GM12874 (cell line): ENCODE results near the gene RHPN2.

Experiments
- CTCF ChIP-seq: IDR thresholded peaks from 2 replicates; pipeline ENCODE4 v1.5.1; 2011; ENCODE audit warnings: low read depth, mild to moderate bottlenecking, control low read depth, low read length, moderate library complexity; ENCODE audit not compliant: insufficient read depth

RHPN2 gene

DNA sequence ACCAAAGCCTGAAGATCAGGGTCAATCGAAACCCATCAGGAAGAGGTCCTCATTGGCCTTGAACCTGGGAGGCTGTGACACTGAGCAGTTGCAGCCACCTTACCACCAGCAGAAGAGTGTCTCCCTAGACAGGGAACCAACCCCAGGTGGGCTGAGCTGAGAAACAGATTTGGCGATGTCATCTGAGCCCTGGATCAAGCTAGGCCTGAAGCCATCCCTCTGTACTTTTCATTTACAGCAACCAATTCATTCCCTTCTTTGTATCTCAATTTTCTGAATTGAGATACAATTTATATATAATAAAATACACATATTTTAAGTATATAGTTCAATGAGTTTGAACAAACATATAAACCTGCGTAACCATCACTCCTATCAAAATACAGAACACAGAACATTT, 14.6 kb downstream of the RHPN2 start:
- no peak for TF ChIP-seq CTCF

DNA sequence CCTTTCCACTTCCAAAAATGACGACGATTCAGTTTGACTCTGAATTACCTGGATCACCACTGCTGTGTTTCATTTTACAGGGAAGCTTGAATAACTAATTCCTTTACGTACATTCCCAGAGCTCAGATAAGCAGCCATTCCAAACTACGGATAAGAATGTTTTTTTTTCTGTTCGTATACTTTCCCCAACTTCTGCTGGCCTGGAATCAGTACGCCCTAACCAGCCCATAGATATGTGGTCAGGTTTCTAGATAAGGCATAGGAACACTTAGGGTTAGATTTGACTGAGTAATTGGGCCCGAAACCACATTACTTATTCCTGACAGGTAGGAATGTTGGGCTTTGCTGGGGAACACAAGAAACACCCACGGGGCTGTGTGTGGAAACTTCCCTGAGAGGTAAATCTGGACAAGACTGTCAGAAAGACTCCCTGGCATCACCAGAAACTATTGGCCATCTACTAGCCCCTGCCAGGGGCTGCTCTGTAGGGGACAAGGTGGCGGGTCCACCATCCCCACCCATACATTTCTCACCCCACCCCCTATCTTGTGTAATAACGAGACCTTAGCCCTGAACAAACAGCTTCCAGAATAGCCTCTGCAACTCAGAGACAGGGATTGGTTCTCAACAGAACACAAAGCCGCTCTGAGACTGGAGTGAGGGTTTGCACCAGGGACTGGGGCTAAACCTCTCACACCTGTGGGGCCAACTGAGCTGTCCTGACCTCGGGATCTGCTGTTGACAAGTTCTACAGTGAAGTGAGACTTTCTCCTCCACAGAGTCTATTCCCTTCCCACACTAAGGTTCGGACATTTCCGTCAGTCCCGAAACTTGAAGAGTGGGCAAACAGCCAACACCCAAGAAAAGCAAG, 15.6 kb downstream of the RHPN2 start:
- TF ChIP-seq CTCF = no peak

DNA sequence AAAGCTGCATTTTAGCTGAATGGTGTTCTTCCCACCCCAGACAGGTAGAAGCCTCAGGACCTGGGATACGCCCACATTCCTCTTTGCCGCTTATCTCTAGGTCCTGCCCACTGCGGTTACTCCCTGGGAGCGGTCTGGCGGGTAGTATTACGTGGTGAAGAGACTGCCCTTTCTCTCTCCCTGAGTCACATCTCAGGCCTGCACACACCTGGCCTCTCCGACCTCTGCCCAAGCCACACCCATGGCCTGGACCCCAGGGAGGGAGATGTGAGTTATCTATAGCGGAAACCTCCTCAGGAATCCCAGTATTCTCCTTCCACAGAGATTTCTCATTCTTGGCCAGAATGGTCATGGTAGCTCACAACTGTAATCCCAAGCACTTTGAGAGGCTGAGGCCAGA, 17.3 kb downstream of the RHPN2 start:
- no peak for TF ChIP-seq CTCF

DNA sequence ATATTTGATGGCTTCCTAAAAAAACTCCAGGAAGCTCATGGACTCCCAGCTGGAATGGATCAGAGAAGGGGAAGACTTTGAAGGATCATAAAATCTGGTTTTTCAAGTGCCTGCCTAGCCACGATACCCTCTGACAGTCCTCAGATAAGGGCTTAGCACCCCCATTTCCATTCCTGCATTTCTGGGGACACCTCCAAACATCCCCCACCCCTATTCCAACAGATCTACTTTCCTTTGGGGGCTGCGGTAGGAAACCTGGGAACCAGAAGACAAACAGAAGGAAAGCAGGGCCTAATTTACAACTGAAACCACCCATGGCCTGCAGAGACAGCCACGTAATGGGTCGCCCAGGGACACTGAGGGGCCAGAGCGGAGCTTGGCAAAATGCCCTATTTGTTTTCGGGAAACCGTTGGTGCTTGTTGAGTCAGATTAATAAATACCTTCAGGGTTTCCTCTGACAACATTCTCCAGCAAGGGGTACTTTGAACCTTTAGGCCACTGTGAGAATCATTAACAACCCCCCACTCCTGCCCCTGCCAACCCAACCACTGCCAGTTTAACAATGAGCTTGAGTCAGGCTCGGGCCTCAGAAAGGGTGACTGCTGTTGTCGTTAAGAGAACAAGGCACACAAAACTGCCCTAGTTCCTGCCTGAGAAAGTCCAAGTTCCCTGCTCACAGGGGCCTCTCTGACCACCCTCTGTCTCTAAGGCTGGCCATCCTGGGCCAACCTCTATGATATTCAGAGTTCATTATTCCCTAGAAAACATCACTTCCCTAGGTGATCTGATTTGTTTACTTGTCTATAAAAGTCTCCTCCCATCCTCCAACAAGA, 23.5 kb downstream of the RHPN2 start:
- no peak for TF ChIP-seq CTCF

GRCh38 chr19:33039815-33040214, 24.9 kb downstream of the RHPN2 start:
- TF ChIP-seq CTCF = no peak

DNA sequence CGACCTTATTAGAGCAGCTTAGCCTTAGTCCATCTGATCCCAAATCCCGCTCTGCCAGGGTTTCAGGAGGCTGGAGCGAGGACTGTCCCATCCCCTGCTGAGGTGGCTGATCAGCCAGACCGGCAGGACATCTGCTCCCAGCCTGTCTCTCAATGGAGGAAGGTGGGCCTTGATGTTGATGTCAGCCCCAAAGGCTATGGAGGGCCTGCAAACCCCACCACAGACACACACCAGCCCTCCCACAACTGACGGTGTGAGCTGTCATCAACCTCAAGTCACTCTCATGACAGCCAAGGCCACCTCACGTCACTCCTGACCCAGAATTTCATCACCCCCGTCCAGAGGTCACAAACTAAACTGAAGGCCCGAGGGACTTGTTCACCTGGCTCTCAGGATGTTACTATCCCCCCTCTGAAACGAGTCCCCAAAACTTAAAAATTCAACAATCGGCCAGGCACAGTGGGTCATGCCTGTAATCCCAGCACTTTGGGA, 25.5 kb downstream of the RHPN2 start:
- TF ChIP-seq CTCF = no peak

DNA sequence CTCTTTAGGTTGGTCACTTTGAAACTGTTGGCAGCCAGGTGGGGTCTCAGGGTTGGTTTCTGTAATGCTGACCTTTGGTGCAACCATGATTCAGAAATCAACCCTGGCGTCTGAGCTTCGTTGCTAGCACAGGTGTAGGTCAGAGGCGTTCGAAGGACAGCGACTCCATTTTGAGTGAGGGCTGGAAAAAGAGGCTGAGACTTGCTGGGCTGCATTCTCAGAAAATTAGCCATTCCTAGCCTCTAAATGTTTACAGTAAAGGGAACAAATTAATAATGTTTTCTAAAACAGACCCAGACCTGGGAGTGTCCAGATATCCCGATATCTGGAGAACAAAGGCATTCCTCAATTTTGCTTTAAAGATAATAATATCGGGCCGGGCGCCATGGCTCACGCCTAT, 29.2 kb downstream of the RHPN2 start:
- TF ChIP-seq CTCF = no peak
